Mesendoderm (in vitro differentiated cells): Measurements from ENCODE around the gene DDI1.

Experiments
- DNase-seq: peaks from one replicate; pipeline ENCODE4 v3.0.0; 2013
- H2AK5ac ChIP-seq: 2 replicates; pipeline ENCODE4 v1.6.1; 2013; ENCODE audit warnings: low read length, inconsistent platforms
- H2BK120ac ChIP-seq: 2 replicates; pipeline ENCODE4 v1.6.1; 2013; ENCODE audit warnings: low read depth, mild to moderate bottlenecking, low read length, moderate library complexity, mixed read lengths
- H2BK15ac ChIP-seq: replicated peaks from 2 replicates; pipeline ENCODE4 v1.6.1; 2013; ENCODE audit warnings: low read depth, mild to moderate bottlenecking, moderate library complexity
- H2BK5ac ChIP-seq: 2 replicates; pipeline ENCODE4 v1.6.1; 2013; ENCODE audit warnings: low read length, inconsistent platforms
- H3K18ac ChIP-seq: 2 replicates; pipeline ENCODE4 v1.6.1; 2013; ENCODE audit warnings: mild to moderate bottlenecking, low read length, mixed read lengths
- H3K23ac ChIP-seq: one replicate; pipeline ENCODE4 v1.6.1; 2013; ENCODE audit warnings: low read length
- H3K27ac ChIP-seq: 2 replicates; pipeline ENCODE4 v1.5.1; 2013; ENCODE audit warnings: low read depth, mild to moderate bottlenecking, inconsistent platforms, low read length, moderate library complexity
- H3K27me3 ChIP-seq: 2 replicates; pipeline ENCODE4 v1.6.1; 2013; ENCODE audit warnings: low read length, control low read depth, mild to moderate bottlenecking, inconsistent platforms; ENCODE audit not compliant: insufficient read depth, poor library complexity
- H3K36me3 ChIP-seq: 2 replicates; pipeline ENCODE4 v1.6.1; 2013; ENCODE audit warnings: low read length, inconsistent platforms; ENCODE audit not compliant: control insufficient read depth, insufficient read depth
- H3K4ac ChIP-seq: one replicate; pipeline ENCODE4 v1.6.1; 2013; ENCODE audit warnings: low read depth, mild to moderate bottlenecking, low read length, moderate library complexity
- H3K4me1 ChIP-seq: 2 replicates; pipeline ENCODE4 v1.6.1; 2013; ENCODE audit warnings: low read depth, low read length, inconsistent platforms; ENCODE audit not compliant: control insufficient read depth
- H3K4me2 ChIP-seq: 2 replicates; pipeline ENCODE4 v1.6.1; 2013; ENCODE audit warnings: low read length
- H3K4me3 ChIP-seq: 2 replicates; pipeline ENCODE4 v1.5.1; 2013; ENCODE audit warnings: mild to moderate bottlenecking, low read length
- H3K56ac ChIP-seq: one replicate; pipeline ENCODE4 v1.6.1; 2013; ENCODE audit warnings: low read length
- H3K79me1 ChIP-seq: 2 replicates; pipeline ENCODE4 v1.6.1; 2013; ENCODE audit warnings: low read length, inconsistent platforms
- H3K79me2 ChIP-seq: 2 replicates; pipeline ENCODE4 v1.6.1; 2013; ENCODE audit warnings: mild to moderate bottlenecking, low read length; ENCODE audit not compliant: control insufficient read depth, insufficient read depth
- H3K9ac ChIP-seq: 2 replicates; pipeline ENCODE4 v1.6.1; 2013; ENCODE audit warnings: low read length, inconsistent platforms
- H4K5ac ChIP-seq: one replicate; pipeline ENCODE4 v1.6.1; 2013; ENCODE audit warnings: low read length
- H4K8ac ChIP-seq: one replicate; pipeline ENCODE4 v1.6.1; 2013; ENCODE audit warnings: low read depth, mild to moderate bottlenecking, control low read depth, low read length, moderate library complexity
- WGBS: extraction: QIAGEN DNeasy Blood & Tissue Kit; methylation state at CpG from one replicate; pipeline ENCODE4 v1.1.7; 2013; ENCODE audit warnings: low lambda C conversion rate, missing lambda C conversion rate; ENCODE audit not compliant: insufficient coverage; ENCODE audit errors: extremely low coverage; 5-methylcytosine and 5-hydroxymethylcytosine counted together

The DDI1 gene

GRCh38 chr11:104075091-104075490 lies 38.7 kb downstream of the DDI1 start:
- H3K9ac ChIP-seq: no peak overlapping the region
- no peak for DNase-seq
- H3K4me2 ChIP-seq: no peak overlapping the region
- H3K79me2 ChIP-seq: no peaks in the 10 kb centered on the region
- no peak overlapping the region for H4K8ac ChIP-seq
- H3K4me3 ChIP-seq: no peak overlapping the region
- no peak overlapping the region for H3K56ac ChIP-seq
- H2BK15ac ChIP-seq: no peak overlapping the region
- no peak overlapping the region for H3K4ac ChIP-seq
- H3K27ac ChIP-seq: no peak overlapping the region
- H3K79me1 ChIP-seq: no peaks in the 10 kb centered on the region
- H3K18ac ChIP-seq: no peak overlapping the region
- H3K23ac ChIP-seq: no peak overlapping the region
- H2AK5ac ChIP-seq: no peak overlapping the region
- no peaks in the 10 kb centered on the region for H3K36me3 ChIP-seq
- H4K5ac ChIP-seq: no peak overlapping the region
- no peak overlapping the region for H2BK5ac ChIP-seq
- H2BK120ac ChIP-seq: no peak overlapping the region
- H3K27me3 ChIP-seq: no peaks in the 10 kb centered on the region
- no peaks in the 10 kb centered on the region for H3K4me1 ChIP-seq

- Histone ChIP-seq H4K8ac (no peak overlapping the region), H2BK5ac (no peak overlapping the region), H3K27me3 (no peaks in the 10 kb centered on the region), H3K4me3 (no peak overlapping the region), H2BK15ac (no peak overlapping the region), H2BK120ac (no peak overlapping the region), H3K4me2 (no peak overlapping the region), H3K27ac (no peak overlapping the region), H3K4ac (no peak overlapping the region), H3K18ac (no peak overlapping the region), H3K36me3 (no peaks in the 10 kb centered on the region), H4K5ac (no peak overlapping the region), H2AK5ac (no peak overlapping the region), H3K56ac (no peak overlapping the region), H3K79me1 (no peaks in the 10 kb centered on the region), H3K79me2 (no peaks in the 10 kb centered on the region), H3K23ac (no peak overlapping the region), H3K4me1 (no peaks in the 10 kb centered on the region), H3K9ac (no peak overlapping the region)
- DNase-seq: no peak
- WGBS: no CpG with 5 or more reads among the region's 4 CpGs
Measured at GRCh38 chr11:104075706-104076105, 39.3 kb downstream of the DDI1 start.

- Histone ChIP-seq H2AK5ac (no peak overlapping the region), H3K4me3 (no peak overlapping the region), H3K79me1 (no peaks in the 10 kb centered on the region), H3K4me2 (no peak overlapping the region), H2BK15ac (no peak overlapping the region), H3K27me3 (no peaks in the 10 kb centered on the region), H3K27ac (no peak overlapping the region), H2BK120ac (no peak overlapping the region), H3K79me2 (no peaks in the 10 kb centered on the region), H3K36me3 (no peaks in the 10 kb centered on the region), H3K18ac (no peak overlapping the region), H3K9ac (no peak overlapping the region), H3K23ac (no peak overlapping the region), H4K5ac (no peak overlapping the region), H2BK5ac (no peak overlapping the region), H3K56ac (no peak overlapping the region), H3K4ac (no peak overlapping the region), H3K4me1 (no peaks in the 10 kb centered on the region), H4K8ac (no peak overlapping the region)
- DNase-seq: no peak
- no CpG with 5 or more reads among the region's 2 CpGs for WGBS
Measured at GRCh38 chr11:104076455-104076854, 40.0 kb downstream of the DDI1 start.

- no peaks in the 10 kb centered on the region for H3K36me3 ChIP-seq
- no peak overlapping the region for H3K4ac ChIP-seq
- H2AK5ac ChIP-seq: no peak overlapping the region
- no peak overlapping the region for H3K27ac ChIP-seq
- H2BK120ac ChIP-seq: no peak overlapping the region
- whole genome bisulfite sequencing: no CpG with 5 or more reads among the region's 4 CpGs
- no peak overlapping the region for H3K4me3 ChIP-seq
- H3K18ac ChIP-seq: no peak overlapping the region
- H3K23ac ChIP-seq: no peak overlapping the region
- H3K27me3 ChIP-seq: no peaks in the 10 kb centered on the region
- H3K4me1 ChIP-seq: no peaks in the 10 kb centered on the region
- H4K8ac ChIP-seq: no peak overlapping the region
- H3K79me2 ChIP-seq: no peaks in the 10 kb centered on the region
- no peak overlapping the region for H2BK5ac ChIP-seq
- H4K5ac ChIP-seq: no peak overlapping the region
- no peak overlapping the region for H3K4me2 ChIP-seq
- H2BK15ac ChIP-seq: no peak overlapping the region
- no peaks in the 10 kb centered on the region for H3K79me1 ChIP-seq
- no peak overlapping the region for H3K9ac ChIP-seq
- H3K56ac ChIP-seq: no peak overlapping the region
- DNase-seq: no peak
Measured at GRCh38 chr11:104078245-104078644, 41.8 kb downstream of the DDI1 start.

- DNase-seq: no peak
- Histone ChIP-seq H2BK120ac (no peak overlapping the region), H3K4ac (no peak overlapping the region), H3K27me3 (no peaks in the 10 kb centered on the region), H2BK5ac (no peak overlapping the region), H3K4me3 (no peak overlapping the region), H2AK5ac (no peak overlapping the region), H3K18ac (no peak overlapping the region), H2BK15ac (no peak overlapping the region), H3K27ac (no peak overlapping the region), H3K4me2 (no peak overlapping the region), H4K8ac (no peak overlapping the region), H3K56ac (no peak overlapping the region), H3K9ac (no peak overlapping the region), H3K4me1 (no peaks in the 10 kb centered on the region), H3K36me3 (no peaks in the 10 kb centered on the region), H4K5ac (no peak overlapping the region), H3K79me2 (no peaks in the 10 kb centered on the region), H3K79me1 (no peaks in the 10 kb centered on the region), H3K23ac (no peak overlapping the region)
Measured at GRCh38 chr11:104078995-104079394, 42.6 kb downstream of the DDI1 start.

- no peak overlapping the region for H3K18ac ChIP-seq
- no peak overlapping the region for H2BK120ac ChIP-seq
- no peaks in the 10 kb centered on the region for H3K27me3 ChIP-seq
- no peak overlapping the region for H3K56ac ChIP-seq
- H3K79me2 ChIP-seq: no peaks in the 10 kb centered on the region
- no peak overlapping the region for H3K4me2 ChIP-seq
- H4K8ac ChIP-seq: no peak overlapping the region
- H2BK15ac ChIP-seq: no peak overlapping the region
- no peak overlapping the region for H2BK5ac ChIP-seq
- DNase-seq: no peak
- no CpG with 5 or more reads among the region's 5 CpGs for WGBS
- no peak overlapping the region for H3K9ac ChIP-seq
- no peak overlapping the region for H3K4ac ChIP-seq
- no peak overlapping the region for H3K23ac ChIP-seq
- H3K36me3 ChIP-seq: no peaks in the 10 kb centered on the region
- H4K5ac ChIP-seq: no peak overlapping the region
- H3K79me1 ChIP-seq: no peaks in the 10 kb centered on the region
- no peaks in the 10 kb centered on the region for H3K4me1 ChIP-seq
- H3K4me3 ChIP-seq: no peak overlapping the region
- no peak overlapping the region for H3K27ac ChIP-seq
- no peak overlapping the region for H2AK5ac ChIP-seq
Measured at GRCh38 chr11:104086621-104087020, 50.2 kb downstream of the DDI1 start.
